Osteoblast (primary cell): ENCODE results near the gene TMEM161A. TPM values are rescaled to one million over a fixed set of nuclear protein-coding genes. Genes with fewer than 3 reads are reported as not detected.

Experiments
- DNase-seq: peaks from one replicate; pipeline ENCODE4 v3.0.0; 2011; ENCODE audit warnings: low spot score, mixed read lengths; ENCODE audit not compliant: insufficient read length; ENCODE audit errors: missing footprints
- H2AFZ ChIP-seq: 2 replicates; pipeline ENCODE4 v1.6.0; 2011; ENCODE audit warnings: mild to moderate bottlenecking, low read length
- H3K27ac ChIP-seq: 2 replicates; pipeline ENCODE4 v1.5.1; 2011; ENCODE audit warnings: mild to moderate bottlenecking, low read depth, low read length, moderate library complexity
- H3K27me3 ChIP-seq: 2 replicates; pipeline ENCODE4 v1.6.0; 2012; ENCODE audit warnings: mild to moderate bottlenecking, control low read depth, inconsistent platforms, low read length, moderate library complexity; ENCODE audit not compliant: insufficient read depth
- H3K36me3 ChIP-seq: 2 replicates; pipeline ENCODE4 v1.5.1; 2011; ENCODE audit warnings: mild to moderate bottlenecking, low read length, control low read depth, moderate library complexity; ENCODE audit not compliant: insufficient read depth
- H3K4me1 ChIP-seq: 2 replicates; pipeline ENCODE4 v1.5.1; 2011; ENCODE audit warnings: mild to moderate bottlenecking, low read length, control low read depth, moderate library complexity; ENCODE audit not compliant: insufficient read depth
- H3K4me2 ChIP-seq: 2 replicates; pipeline ENCODE4 v1.6.0; 2011; ENCODE audit warnings: mild to moderate bottlenecking, low read length; ENCODE audit not compliant: insufficient read depth
- H3K4me3 ChIP-seq: fragments of 200-600 bp; sonication (generic); 3 replicates; pipeline ENCODE4 v1.5.1; 2012; ENCODE audit warnings: mild to moderate bottlenecking, low read length, inconsistent platforms; ENCODE audit not compliant: insufficient read depth
- H3K79me2 ChIP-seq: 2 replicates; pipeline ENCODE4 v1.6.0; 2012; ENCODE audit warnings: mild to moderate bottlenecking, low read length, control low read depth, inconsistent platforms; ENCODE audit not compliant: insufficient read depth
- H3K9me3 ChIP-seq: 2 replicates; pipeline ENCODE4 v1.5.1; 2011; ENCODE audit warnings: low read depth, low read length, control low read depth
- H4K20me1 ChIP-seq: 2 replicates; pipeline ENCODE4 v1.6.0; 2012; ENCODE audit warnings: mild to moderate bottlenecking, low read length, control low read depth; ENCODE audit not compliant: insufficient read depth
- total RNA-seq: library from RNA; depleted of rRNA; stranded (reverse); fragments of >200 nt; gene quantifications from 2 replicates; pipeline ENCODE4 v1.2.3, GENCODE V29; 2012
- TF ChIP-seq, protein P1 (sequence below): IDR thresholded peaks from 2 replicates; pipeline ENCODE4 v1.5.1; 2011; ENCODE audit warnings: mild to moderate bottlenecking, low read depth, low read length, moderate library complexity; ENCODE audit errors: extremely low read depth

The TMEM161A gene
- total RNA-seq, 1 donor: 13.8 TPM

DNA sequence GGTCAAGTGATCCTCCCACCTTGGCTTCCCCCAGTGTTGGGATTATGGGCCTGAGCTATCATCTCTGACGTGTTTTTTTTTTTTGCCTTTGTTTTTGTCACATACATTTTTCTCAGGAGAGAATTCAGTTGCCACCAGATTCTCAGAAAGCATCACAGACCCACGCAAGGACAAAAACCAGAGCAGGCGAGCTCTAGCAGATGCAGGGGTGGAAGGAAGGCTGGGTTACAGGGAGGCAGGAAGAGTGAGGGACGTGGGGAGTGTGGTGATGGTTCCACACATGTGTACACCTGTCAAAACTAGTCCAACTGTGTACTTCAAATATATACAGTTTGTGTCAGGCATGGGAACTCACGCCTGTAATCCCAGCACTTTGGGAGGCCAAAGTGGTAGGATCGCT lies 4.3 kb downstream of the TMEM161A start:
- TF ChIP-seq, protein P1, sequence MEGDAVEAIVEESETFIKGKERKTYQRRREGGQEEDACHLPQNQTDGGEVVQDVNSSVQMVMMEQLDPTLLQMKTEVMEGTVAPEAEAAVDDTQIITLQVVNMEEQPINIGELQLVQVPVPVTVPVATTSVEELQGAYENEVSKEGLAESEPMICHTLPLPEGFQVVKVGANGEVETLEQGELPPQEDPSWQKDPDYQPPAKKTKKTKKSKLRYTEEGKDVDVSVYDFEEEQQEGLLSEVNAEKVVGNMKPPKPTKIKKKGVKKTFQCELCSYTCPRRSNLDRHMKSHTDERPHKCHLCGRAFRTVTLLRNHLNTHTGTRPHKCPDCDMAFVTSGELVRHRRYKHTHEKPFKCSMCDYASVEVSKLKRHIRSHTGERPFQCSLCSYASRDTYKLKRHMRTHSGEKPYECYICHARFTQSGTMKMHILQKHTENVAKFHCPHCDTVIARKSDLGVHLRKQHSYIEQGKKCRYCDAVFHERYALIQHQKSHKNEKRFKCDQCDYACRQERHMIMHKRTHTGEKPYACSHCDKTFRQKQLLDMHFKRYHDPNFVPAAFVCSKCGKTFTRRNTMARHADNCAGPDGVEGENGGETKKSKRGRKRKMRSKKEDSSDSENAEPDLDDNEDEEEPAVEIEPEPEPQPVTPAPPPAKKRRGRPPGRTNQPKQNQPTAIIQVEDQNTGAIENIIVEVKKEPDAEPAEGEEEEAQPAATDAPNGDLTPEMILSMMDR: no peak
- Histone ChIP-seq H2AFZ (no peak overlapping the region), H4K20me1 (no peaks in the 10 kb centered on the region), H3K27ac (no peak overlapping the region), H3K36me3 (no peaks in the 10 kb centered on the region), H3K4me1 (peaks cover 8% of the 10 kb centered on the region), H3K4me3 (no peak overlapping the region), H3K79me2 (peaks cover 13% of the 10 kb centered on the region), H3K27me3 (no peaks in the 10 kb centered on the region), H3K4me2 (no peak overlapping the region), H3K9me3 (peaks cover 3% of the 10 kb centered on the region)
- no peak for DNase-seq

DNA sequence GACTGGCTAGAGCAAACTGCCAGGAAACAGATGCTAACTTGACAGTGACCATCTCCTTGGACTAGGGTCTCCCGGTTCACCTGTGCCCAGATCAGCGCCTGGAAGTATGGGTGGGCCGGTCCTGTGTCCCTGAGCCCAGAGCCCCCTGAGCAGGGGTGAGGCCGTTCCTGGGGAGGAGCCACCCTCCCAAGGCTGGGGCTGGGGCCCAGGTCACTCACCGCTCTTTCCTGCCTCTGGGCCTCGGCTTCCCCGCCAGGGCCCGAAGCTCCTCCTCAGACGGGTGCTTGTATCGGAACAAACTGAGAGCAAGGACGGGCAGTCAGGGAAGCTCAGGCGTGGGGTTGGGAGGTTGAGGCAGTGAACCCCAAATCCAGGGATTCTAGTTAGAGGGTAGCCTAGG lies 5.4 kb downstream of the TMEM161A start:
- H3K27me3 ChIP-seq: no peaks in the 10 kb centered on the region
- no peak overlapping the region for H3K4me2 ChIP-seq
- no peaks in the 10 kb centered on the region for H4K20me1 ChIP-seq
- H3K9me3 ChIP-seq: peaks cover 3% of the 10 kb centered on the region
- H3K4me1 ChIP-seq: peaks cover 6% of the 10 kb centered on the region
- no peak overlapping the region for H3K27ac ChIP-seq
- H3K4me3 ChIP-seq: no peak overlapping the region
- TF ChIP-seq, protein P1: no peak
- H3K36me3 ChIP-seq: no peaks in the 10 kb centered on the region
- no peak for DNase-seq
- H3K79me2 ChIP-seq: peaks cover 10% of the 10 kb centered on the region
- H2AFZ ChIP-seq: no peak overlapping the region

DNA sequence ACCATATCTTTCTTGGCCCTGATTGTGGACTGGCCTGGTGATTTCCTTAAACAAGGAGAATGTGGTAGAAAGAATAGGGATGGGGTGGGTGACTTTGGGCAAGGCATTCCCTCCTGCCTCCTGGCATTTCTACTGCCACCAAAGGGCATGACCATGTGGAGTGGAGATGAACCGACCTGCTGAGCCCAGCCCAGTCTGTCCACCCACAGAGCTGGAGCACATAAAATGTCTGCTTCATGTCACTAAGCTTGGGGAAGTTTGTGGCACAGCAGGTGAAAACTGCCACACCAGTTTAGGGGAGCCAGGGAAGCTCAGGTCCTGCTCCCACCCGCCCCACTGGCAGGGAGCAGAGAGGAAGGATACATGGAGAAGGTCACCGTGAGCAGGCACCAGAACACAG lies 6.3 kb downstream of the TMEM161A start:
- no peak overlapping the region for H2AFZ ChIP-seq
- H3K4me2 ChIP-seq: no peak overlapping the region
- DNase-seq: no peak
- H3K9me3 ChIP-seq: peaks cover 3% of the 10 kb centered on the region
- H4K20me1 ChIP-seq: no peaks in the 10 kb centered on the region
- H3K4me3 ChIP-seq: no peak overlapping the region
- no peaks in the 10 kb centered on the region for H3K4me1 ChIP-seq
- peaks cover 2% of the 10 kb centered on the region for H3K79me2 ChIP-seq
- no peaks in the 10 kb centered on the region for H3K36me3 ChIP-seq
- H3K27me3 ChIP-seq: no peaks in the 10 kb centered on the region
- H3K27ac ChIP-seq: no peak overlapping the region
- TF ChIP-seq, protein P1: no peak

DNA sequence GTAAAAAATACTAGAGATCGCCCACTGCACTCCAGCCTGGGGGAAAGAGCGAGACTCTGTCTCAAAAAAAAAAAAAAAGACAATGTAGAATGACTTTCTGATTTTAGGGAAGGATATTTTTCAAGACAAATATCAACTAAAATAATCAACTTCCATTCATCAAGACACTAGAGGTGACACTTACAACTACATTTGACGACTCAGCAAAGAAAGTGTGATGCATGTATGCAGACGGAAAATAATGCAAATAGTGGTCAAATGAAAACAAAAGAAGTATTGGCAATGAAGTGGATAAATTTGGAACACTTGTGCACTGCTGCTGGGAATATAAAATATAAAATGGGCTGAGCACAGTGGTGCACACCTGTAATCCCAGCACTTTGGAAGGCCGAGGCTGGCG lies 12.2 kb downstream of the TMEM161A start:
- TF ChIP-seq, protein P1: no peak
- H3K36me3 ChIP-seq: no peaks in the 10 kb centered on the region
- no peak overlapping the region for H2AFZ ChIP-seq
- H3K4me2 ChIP-seq: no peak overlapping the region
- H3K27me3 ChIP-seq: no peaks in the 10 kb centered on the region
- no peaks in the 10 kb centered on the region for H4K20me1 ChIP-seq
- no peaks in the 10 kb centered on the region for H3K79me2 ChIP-seq
- H3K4me3 ChIP-seq: no peak overlapping the region
- no peak for DNase-seq
- no peak overlapping the region for H3K27ac ChIP-seq
- H3K4me1 ChIP-seq: no peaks in the 10 kb centered on the region
- H3K9me3 ChIP-seq: peaks cover 5% of the 10 kb centered on the region
